Stimulated activated CD8-positive, alpha-beta memory T cell treated with anti-CD3 and anti-CD28 coated beads, Interleukin-7, amount 100 ng/mL, for 48 hours (primary cell): ENCODE data around the gene C11orf24.
A peak's percentile ranks its signal among the peaks of the same experiment; 100 is the strongest.

Experiments
- DNase-seq, 2 donors: peaks; one replicate each; pipeline ENCODE4 v3.0.0-alpha.2; 2020; ENCODE audit warnings: low read depth in 1 of 2; ENCODE audit errors: extremely low read depth in 1 of 2

Gene C11orf24

GRCh38 chr11:68273026-68273738 is 1.4 kb upstream of the C11orf24 start:
- DNase-seq, result no peak

- DNase-seq, result peak; percentile 39 to 54
Observed at GRCh38 chr11:68271023-68271780, 571 bp downstream of the C11orf24 start.

GRCh38 chr11:68270196-68271022 is 1.4 kb downstream of the C11orf24 start:
- DNase-seq, result no peak

- DNase-seq, result no peak
Observed at GRCh38 chr11:68269414-68270081, 2.2 kb downstream of the C11orf24 start.

GRCh38 chr11:68267881-68268240 is 3.9 kb downstream of the C11orf24 start:
- no peak for DNase-seq

- no peak for DNase-seq
Observed at GRCh38 chr11:68266936-68267880, 4.6 kb downstream of the C11orf24 start.

- DNase-seq, result no peak
Observed at GRCh38 chr11:68266121-68266891, 5.5 kb downstream of the C11orf24 start.

- no peak for DNase-seq
Observed at GRCh38 chr11:68264741-68265540, 6.8 kb downstream of the C11orf24 start.

- DNase-seq, result no peak
Observed at GRCh38 chr11:68264244-68264643, 7.5 kb downstream of the C11orf24 start.

- no peak for DNase-seq
Observed at GRCh38 chr11:68263444-68264035, 8.2 kb downstream of the C11orf24 start.

GRCh38 chr11:68262544-68262827 is 9.3 kb downstream of the C11orf24 start:
- no peak for DNase-seq

GRCh38 chr11:68261749-68262543 is 9.8 kb downstream of the C11orf24 start:
- DNase-seq, result no peak

- no peak for DNase-seq
Observed at GRCh38 chr11:68261006-68261405, 10.8 kb downstream of the C11orf24 start.

- DNase-seq, result no peak
Observed at GRCh38 chr11:68260484-68260883, 11.3 kb downstream of the C11orf24 start.

- DNase-seq, result no peak
Observed at GRCh38 chr11:68259122-68259959, 12.4 kb downstream of the C11orf24 start.

- DNase-seq, result no peak
Observed at GRCh38 chr11:68258363-68258765, 13.4 kb downstream of the C11orf24 start.
